GM12875 (cell line): Measurements from ENCODE around the gene OPA3.

Experiments
- H3K4me3 ChIP-seq: one replicate; pipeline ENCODE4 v1.5.1; 2011; ENCODE audit warnings: low read depth, low read length, control low read depth
- CTCF ChIP-seq: IDR thresholded peaks from 2 replicates; pipeline ENCODE4 v1.5.1; 2011; ENCODE audit warnings: low read depth, mild to moderate bottlenecking, control low read depth, inconsistent platforms, low read length, moderate library complexity, borderline replicate concordance; ENCODE audit not compliant: insufficient read depth

Gene OPA3

DNA sequence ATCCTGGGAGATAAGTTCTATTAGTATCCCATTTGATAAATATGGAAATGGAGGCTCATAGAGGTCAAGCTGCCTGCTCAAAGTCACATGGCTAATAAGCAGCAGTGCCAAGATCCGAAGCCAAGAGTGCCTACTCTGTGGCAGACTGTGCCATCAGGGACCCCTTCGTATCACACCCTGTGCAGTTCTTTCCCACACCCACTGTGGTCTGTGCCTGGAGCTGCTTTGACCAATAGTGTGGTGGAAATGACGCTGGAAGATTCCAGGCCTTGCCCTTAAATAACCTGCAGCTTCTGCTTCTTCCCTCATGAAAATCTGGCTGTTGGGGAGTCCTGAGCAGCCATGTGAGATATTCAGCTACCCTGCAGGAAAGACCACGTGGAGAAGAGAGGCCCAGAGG, 10.1 kb downstream of the OPA3 start:
- H3K4me3 ChIP-seq = no peak overlapping the region
- no peak for TF ChIP-seq CTCF

DNA sequence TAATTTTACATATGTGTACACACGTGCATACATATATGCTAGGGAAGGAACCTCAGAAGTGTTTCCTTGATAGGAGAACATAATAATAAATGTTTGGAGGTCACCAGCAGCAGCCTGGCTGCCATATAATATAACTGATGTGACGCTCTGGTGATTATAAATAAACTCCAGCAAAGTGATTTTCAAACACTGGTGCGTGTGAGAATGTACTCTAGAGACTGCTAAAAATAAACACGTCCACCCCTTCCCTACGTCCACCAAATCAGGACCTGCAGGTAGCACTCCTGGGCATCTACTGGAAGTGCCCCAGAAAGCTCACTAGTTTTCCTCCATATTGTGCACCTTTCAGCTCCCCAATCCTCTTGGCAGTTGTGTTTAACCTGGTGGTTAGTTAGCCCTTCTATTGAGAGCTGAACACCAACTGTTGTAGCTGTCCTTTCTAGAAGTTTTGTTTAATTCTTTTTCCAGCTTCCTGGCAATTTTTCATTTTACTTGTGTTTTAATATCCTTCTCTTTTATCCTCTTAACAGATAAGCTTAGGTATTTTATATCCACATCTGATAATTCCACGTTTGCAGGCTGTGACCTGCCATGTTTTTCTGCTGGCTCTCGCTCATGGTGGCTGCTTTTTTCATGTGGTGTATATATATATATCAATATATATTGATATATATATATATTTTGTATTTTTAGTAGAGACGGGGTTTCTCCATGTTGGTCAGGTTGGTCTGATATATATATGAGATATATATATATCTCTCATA, 13.0 kb downstream of the OPA3 start:
- TF ChIP-seq CTCF = no peak
- H3K4me3 ChIP-seq = no peak overlapping the region

GRCh38 chr19:45569619-45570421, 14.8 kb downstream of the OPA3 start:
- TF ChIP-seq CTCF = peak; percentile 82
- H3K4me3 ChIP-seq = no peak overlapping the region

GRCh38 chr19:45568732-45569131, 15.9 kb downstream of the OPA3 start:
- H3K4me3 ChIP-seq = no peak overlapping the region
- no peak for TF ChIP-seq CTCF

GRCh38 chr19:45567609-45568008, 17.0 kb downstream of the OPA3 start:
- H3K4me3 ChIP-seq = no peak overlapping the region
- no peak for TF ChIP-seq CTCF

DNA sequence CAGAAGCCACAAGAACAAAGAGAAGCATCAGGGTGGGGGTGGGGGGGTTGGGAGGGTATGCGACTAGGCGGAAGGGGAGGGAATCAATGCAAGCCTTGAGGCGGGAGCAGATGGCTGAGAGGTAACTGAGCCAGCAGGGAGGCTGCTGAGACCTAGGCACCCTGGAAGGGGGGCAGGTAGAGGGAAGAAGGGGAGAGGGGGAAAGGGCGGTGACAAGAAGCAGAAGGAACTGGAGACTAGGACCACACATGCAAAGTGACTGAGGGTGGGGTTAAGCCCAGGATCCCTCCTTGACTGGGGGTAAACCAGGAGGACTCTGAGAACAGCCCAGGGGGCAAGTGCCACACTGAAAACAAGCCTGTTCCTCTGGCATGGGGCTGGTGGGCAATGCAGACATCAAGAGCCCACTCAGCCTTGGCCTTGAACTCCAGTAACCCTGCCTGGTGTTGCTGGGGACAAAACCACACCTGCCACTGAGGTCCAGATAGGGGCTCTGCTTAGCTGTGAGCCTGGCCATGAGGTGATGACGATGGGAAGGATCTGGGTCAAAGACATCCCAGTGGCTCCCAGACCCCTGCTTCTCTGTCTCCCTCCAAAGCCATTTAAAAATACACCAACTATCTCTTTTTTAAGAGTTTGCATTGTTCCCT, 20.3 kb downstream of the OPA3 start:
- TF ChIP-seq CTCF = no peak
- H3K4me3 ChIP-seq = no peak overlapping the region
